ENCODE results near the gene DEDD. TPM values are rescaled to one million over a fixed set of nuclear protein-coding genes. Genes with fewer than 3 reads are reported as not detected.

The DEDD gene
- total RNA-seq, 1 experiment from 2014 or later: 32.8 TPM

- intact Hi-C loops (cut with micrococcal nuclease): loop anchor here (1.0 to 5.0 kb wide), 4 partner anchors 32 to 267 kb away; partner anchors contain the start of gene USF1
- Histone ChIP-seq H3K9ac (ENCODE audit: low read length) (peak overlapping the region; percentile 42), H3K4me1 (ENCODE audit: control insufficient read depth in 1 of 2, insufficient read depth in 2 of 2, low read length in 2 of 2) (peaks cover 34 to 59% of the 10 kb centered on the region in 2 experiments), H3K27ac (ENCODE audit: low read depth, low read length) (peak overlapping the region; percentile 91), H3K79me2 (ENCODE audit: insufficient read depth, low read length) (peaks cover 96% of the 10 kb centered on the region), H4K20me1 (ENCODE audit: insufficient read depth) (peaks cover 9% of the 10 kb centered on the region; the same call in 1 of the 2 replicates), H2AFZ (ENCODE audit: low read depth, low read length, poor library complexity, severe bottlenecking) (no peak overlapping the region), H3K9me3 (ENCODE audit: control insufficient read depth in 1 of 2, insufficient read depth in 1 of 2, low read depth in 1 of 2, low read length in 2 of 2) (no peaks in the 10 kb centered on the region), H3K27me3 (ENCODE audit: insufficient read depth, low read length) (no peaks in the 10 kb centered on the region), H3K4me2 (ENCODE audit: low read length) (peak overlapping the region; percentile 84), H3K4me3 (replicated peaks in 1 of 2; ENCODE audit: low read depth in 1 of 2, low read length in 2 of 2) (peak overlapping the region; percentile 68 to 98), H3K9me2 (ENCODE audit: insufficient read depth) (no peaks in the 10 kb centered on the region), H3K36me3 (ENCODE audit: control insufficient read depth in 1 of 2, insufficient read depth in 2 of 2, low read length in 2 of 2) (peaks cover 0 to 20% of the 10 kb centered on the region in 2 experiments; a peak in 2 of 4 replicates)
- ChIA-PET RAD21 (ENCODE audit: low non-redundant PET in 1 of 2, low total read pairs in 2 of 2, uncharacterized antibody in 2 of 2, unreplicated experiment in 2 of 2) (no interaction called here), CTCF (no interaction called here), POLR2A (interaction anchor here (0.8 to 2.2 kb wide), 4 partner anchors 9 to 94 kb away, joined by 3 to 9 read pairs (median 4); partner anchors contain the start of genes F11R, NDUFS2 and PPOX)
- TF ChIP-seq POLR2AphosphoS5 (IDR thresholded peaks at IDR 0.05; ENCODE audit: low read depth, low read length): peak; percentile 83
- TF ChIP-seq SP1 (IDR thresholded peaks at IDR 0.05; ENCODE audit: low read depth): no peak
- peak; percentile 72 for TF ChIP-seq ZBTB33 (IDR thresholded peaks at IDR 0.05; ENCODE audit: extremely low read depth, insufficient replicate concordance, low read length)
- ATAC-seq (peak; percentile 50), DNase-seq (ENCODE audit: low read depth, low spot score) (peak; percentile 95)
- no TSS peak for BruUV-seq (replicated peaks)
These were observed 17.2 kb downstream of the DEDD start for GRCh38 chr1:161115132-161115711.

- DNase-seq (ENCODE audit: low read depth, low spot score) (no peak), ATAC-seq (no peak)
- peak overlapping the region; percentile 42; the same call in 1 of the 2 replicates for H3K9ac ChIP-seq (ENCODE audit: low read length)
- H3K27ac ChIP-seq (ENCODE audit: low read depth, low read length): peak overlapping the region; percentile 91
- peak overlapping the region; percentile 84 for H3K4me2 ChIP-seq (ENCODE audit: low read length)
- H2AFZ ChIP-seq (ENCODE audit: low read depth, low read length, poor library complexity, severe bottlenecking): no peak overlapping the region
- no peaks in the 10 kb centered on the region for H3K27me3 ChIP-seq (ENCODE audit: insufficient read depth, low read length)
- H4K20me1 ChIP-seq (ENCODE audit: insufficient read depth): peaks cover 9% of the 10 kb centered on the region; the same call in 1 of the 2 replicates
- RAD21 ChIA-PET (ENCODE audit: low non-redundant PET in 1 of 2, low total read pairs in 2 of 2, uncharacterized antibody in 2 of 2, unreplicated experiment in 2 of 2): no interaction called here
- H3K9me3 ChIP-seq (ENCODE audit: control insufficient read depth in 1 of 2, insufficient read depth in 1 of 2, low read depth in 1 of 2, low read length in 2 of 2): no peaks in the 10 kb centered on the region
- H3K79me2 ChIP-seq (ENCODE audit: insufficient read depth, low read length): peaks cover 99% of the 10 kb centered on the region
- TF ChIP-seq ZBTB33 (IDR thresholded peaks at IDR 0.05; ENCODE audit: extremely low read depth, insufficient replicate concordance, low read length): no peak
- no peak for TF ChIP-seq ELF1 (IDR thresholded peaks at IDR 0.05; ENCODE audit: borderline replicate concordance, low read depth)
- TF ChIP-seq RAD21 (IDR thresholded peaks at IDR 0.05; ENCODE audit: low read depth): no peak
- peaks cover 33 to 52% of the 10 kb centered on the region in 2 experiments for H3K4me1 ChIP-seq (ENCODE audit: control insufficient read depth in 1 of 2, insufficient read depth in 2 of 2, low read length in 2 of 2)
- POLR2A ChIA-PET: interaction anchor here (1.6 kb wide), 1 partner anchor 51 kb away, joined by 3 read pairs; the partner anchor contains the start of gene PPOX
- H3K4me3 ChIP-seq (replicated peaks in 1 of 2; ENCODE audit: low read depth in 1 of 2, low read length in 2 of 2): peak overlapping the region; percentile 68 to 98
- intact Hi-C loops (cut with micrococcal nuclease): no loop called here
- peaks cover 0 to 17% of the 10 kb centered on the region in 2 experiments; a peak in 1 of 4 replicates for H3K36me3 ChIP-seq (ENCODE audit: control insufficient read depth in 1 of 2, insufficient read depth in 2 of 2, low read length in 2 of 2)
- no TSS peak for BruUV-seq (replicated peaks)
- H3K9me2 ChIP-seq (ENCODE audit: insufficient read depth): no peaks in the 10 kb centered on the region
- CTCF ChIA-PET: no interaction called here
These were observed 17.9 kb downstream of the DEDD start for GRCh38 chr1:161114556-161114955.

All from HCT116 (cell line).